GM21390 (cell line): ENCODE results near the gene HOXB3.
A peak's percentile ranks its signal among the peaks of the same experiment; 100 is the strongest.

Source experiments
- ATAC-seq: cut with Tn5 transposase; IDR thresholded peaks from one replicate; pipeline ENCODE4 v1.9.1; 2021; ENCODE audit not compliant: unreplicated experiment

The HOXB3 gene

GRCh38 chr17:48530208-48530886 is 59.7 kb downstream of the HOXB3 start:
- ATAC-seq = no peak

GRCh38 chr17:48529683-48530009 is 60.4 kb downstream of the HOXB3 start:
- ATAC-seq = no peak

- no peak for ATAC-seq
These were observed 60.9 kb downstream of the HOXB3 start for GRCh38 chr17:48528936-48529682.

- ATAC-seq = no peak
These were observed 61.7 kb downstream of the HOXB3 start for GRCh38 chr17:48528153-48528935.

- no peak for ATAC-seq
These were observed 62.5 kb downstream of the HOXB3 start for GRCh38 chr17:48527547-48527932.

GRCh38 chr17:48526608-48527546 is 63.2 kb downstream of the HOXB3 start:
- ATAC-seq = no peak

- ATAC-seq = no peak
These were observed 67.0 kb downstream of the HOXB3 start for GRCh38 chr17:48523010-48523409.

- no peak for ATAC-seq
These were observed 67.9 kb downstream of the HOXB3 start for GRCh38 chr17:48522031-48522653.

- no peak for ATAC-seq
These were observed 69.4 kb downstream of the HOXB3 start for GRCh38 chr17:48520631-48521079.

GRCh38 chr17:48519427-48519826 is 70.6 kb downstream of the HOXB3 start:
- ATAC-seq = no peak

- ATAC-seq = no peak
These were observed 72.6 kb downstream of the HOXB3 start for GRCh38 chr17:48517478-48517877.

- no peak for ATAC-seq
These were observed 73.8 kb downstream of the HOXB3 start for GRCh38 chr17:48515925-48516900.

- ATAC-seq = no peak
These were observed 75.6 kb downstream of the HOXB3 start for GRCh38 chr17:48514477-48514876.

- ATAC-seq = no peak
These were observed 76.2 kb downstream of the HOXB3 start for GRCh38 chr17:48513666-48514455.

GRCh38 chr17:48513097-48513496 is 76.9 kb downstream of the HOXB3 start:
- no peak for ATAC-seq

GRCh38 chr17:48510761-48511604 is 79.1 kb downstream of the HOXB3 start:
- ATAC-seq = peak; percentile 40

- no peak for ATAC-seq
These were observed 79.7 kb downstream of the HOXB3 start for GRCh38 chr17:48510381-48510760.
